ENCODE results near the gene ADGRL3. TPM values are rescaled to one million over a fixed set of nuclear protein-coding genes. Genes with fewer than 3 reads are reported as not detected.

Gene ADGRL3
- total and polyA plus RNA-seq, 7 donors: 0.06 to 2.8 (median 0.42) TPM

DNA sequence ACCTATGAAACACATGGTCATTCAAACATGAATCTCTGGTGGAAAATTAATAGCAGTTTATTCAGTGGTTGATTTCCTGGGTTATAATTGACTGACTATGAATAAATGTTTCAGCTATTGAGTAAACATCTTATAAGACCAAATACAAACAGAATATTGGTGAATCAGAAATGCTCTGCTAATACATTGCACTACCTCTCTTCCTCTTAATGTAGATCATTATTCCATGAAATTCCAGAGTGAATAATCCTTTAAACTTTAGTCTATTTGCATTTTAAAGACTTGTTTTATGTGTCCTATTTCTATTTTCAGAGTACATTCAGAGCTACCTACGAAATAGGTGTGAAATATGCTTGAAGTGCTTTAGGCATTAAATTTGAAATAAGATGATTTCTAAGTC lies 715.4 kb downstream of the ADGRL3 start:
- H3K36me3 ChIP-seq (ENCODE audit: insufficient read depth in 1 of 2, low read depth in 1 of 2): no peaks in the 10 kb centered on the region
- WGBS, 3 donors: 89 to 100% (median 98%) methylated on average over 1 of the region's 1 CpG
- ATAC-seq: no peak
- intact Hi-C loops (cut with DNase I): no loop called here
- no peak overlapping the region for H3K27ac ChIP-seq
- H3K9me3 ChIP-seq: no peaks in the 10 kb centered on the region
- no peak for TF ChIP-seq CTCF (IDR thresholded peaks at IDR 0.05)
- H3K4me3 ChIP-seq: no peak overlapping the region
- H3K27me3 ChIP-seq (ENCODE audit: insufficient read depth in 3 of 3, low read length in 2 of 3): no peaks in the 10 kb centered on the region
- no peaks in the 10 kb centered on the region for H3K4me1 ChIP-seq
- no peak for DNase-seq

DNA sequence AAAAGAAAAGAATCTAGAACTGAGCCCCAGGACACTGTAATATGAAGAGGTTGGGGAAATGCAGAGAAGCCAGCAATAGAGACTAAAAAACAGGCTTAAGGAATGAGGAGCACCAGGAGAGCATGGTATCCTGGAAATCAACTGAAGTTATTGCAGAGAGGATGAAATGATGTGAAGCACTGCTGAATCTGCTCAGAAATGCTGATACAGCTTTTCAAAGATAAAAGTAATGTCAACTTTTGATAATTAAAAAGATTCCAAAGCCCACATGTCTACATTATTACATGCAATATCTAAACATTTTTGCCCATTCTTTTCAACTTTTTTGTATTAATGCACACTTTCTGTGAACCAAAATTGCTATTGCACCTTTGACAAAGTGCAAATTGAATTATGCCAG lies 718.4 kb downstream of the ADGRL3 start:
- intact Hi-C loops (cut with DNase I): no loop called here
- DNase-seq: no peak
- H3K27ac ChIP-seq: no peak overlapping the region
- TF ChIP-seq CTCF (IDR thresholded peaks at IDR 0.05): no peak
- H3K4me3 ChIP-seq: no peak overlapping the region
- H3K9me3 ChIP-seq: no peaks in the 10 kb centered on the region
- no peak for ATAC-seq
- no peaks in the 10 kb centered on the region for H3K36me3 ChIP-seq (ENCODE audit: insufficient read depth in 1 of 2, low read depth in 1 of 2)
- H3K4me1 ChIP-seq: no peaks in the 10 kb centered on the region
- H3K27me3 ChIP-seq (ENCODE audit: insufficient read depth in 3 of 3, low read length in 2 of 3): no peaks in the 10 kb centered on the region

- no peak for TF ChIP-seq CTCF (IDR thresholded peaks at IDR 0.05)
- WGBS, 3 donors: 76 to 83% (median 77%) methylated on average over 2 of the region's 2 CpGs
- H3K36me3 ChIP-seq (ENCODE audit: insufficient read depth in 1 of 2, low read depth in 1 of 2): no peaks in the 10 kb centered on the region
- ATAC-seq (no peak), DNase-seq (no peak)
- no peaks in the 10 kb centered on the region for H3K27me3 ChIP-seq (ENCODE audit: insufficient read depth in 3 of 3, low read length in 2 of 3)
- H3K4me1 ChIP-seq: no peaks in the 10 kb centered on the region
- H3K4me3 ChIP-seq: no peak overlapping the region
- H3K9me3 ChIP-seq: no peaks in the 10 kb centered on the region
- intact Hi-C loops (cut with DNase I): no loop called here
- no peak overlapping the region for H3K27ac ChIP-seq
Measured at GRCh38 chr4:61918987-61919386, 718.9 kb downstream of the ADGRL3 start.

GRCh38 chr4:61919561-61919960 lies 719.4 kb downstream of the ADGRL3 start:
- Histone ChIP-seq H3K9me3 (no peaks in the 10 kb centered on the region), H3K4me1 (no peaks in the 10 kb centered on the region), H3K4me3 (no peak overlapping the region), H3K27me3 (ENCODE audit: insufficient read depth in 3 of 3, low read length in 2 of 3) (no peaks in the 10 kb centered on the region), H3K27ac (no peak overlapping the region), H3K36me3 (ENCODE audit: insufficient read depth in 1 of 2, low read depth in 1 of 2) (no peaks in the 10 kb centered on the region)
- TF ChIP-seq CTCF (IDR thresholded peaks at IDR 0.05): no peak
- ATAC-seq (no peak), DNase-seq (no peak)
- intact Hi-C loops (cut with DNase I): no loop called here
- 75 to 81% (median 77%) methylated on average over 3 of the region's 3 CpGs for WGBS, 3 donors

- Histone ChIP-seq H3K36me3 (ENCODE audit: insufficient read depth in 1 of 2, low read depth in 1 of 2) (no peaks in the 10 kb centered on the region), H3K27me3 (ENCODE audit: insufficient read depth in 3 of 3, low read length in 2 of 3) (no peaks in the 10 kb centered on the region), H3K4me1 (no peaks in the 10 kb centered on the region), H3K27ac (no peak overlapping the region), H3K9me3 (no peaks in the 10 kb centered on the region), H3K4me3 (no peak overlapping the region)
- no peak for TF ChIP-seq CTCF (IDR thresholded peaks at IDR 0.05)
- DNase-seq (no peak), ATAC-seq (no peak)
- intact Hi-C loops (cut with DNase I): no loop called here
- WGBS, 3 donors: 78 to 84% (median 83%) methylated on average over 2 of the region's 2 CpGs
Measured at GRCh38 chr4:61921920-61922319, 721.8 kb downstream of the ADGRL3 start.

Data from psoas muscle (tissue), 8 donors.